GM10248 (cell line): ENCODE measurements around the gene DDIAS.

Experiments
- CTCF ChIA-PET: fragments of 300-600 bp; sonication (Branson Sonifier 250); formaldehyde crosslinking; extraction: SDS; loops from one replicate; lab custom pipeline; 2021; ENCODE audit warnings: antibody characterized with exemption; lab: Yijun Ruan, JAX
- POLR2A ChIA-PET: fragments of 350-650 bp; sonication (Branson Sonifier 250); formaldehyde crosslinking; extraction: SDS; loops from one replicate; lab custom pipeline; 2020; ENCODE audit warnings: antibody characterized with exemption; lab: Yijun Ruan, JAX
- DNase-seq: peaks from one replicate; pipeline ENCODE4 v3.0.0; 2012; ENCODE audit errors: extremely low spot score
- TF ChIP-seq, protein P1 (sequence below): IDR thresholded peaks from 2 replicates; pipeline ENCODE4 v1.5.1; 2012; ENCODE audit warnings: mild to moderate bottlenecking, low read depth; ENCODE audit errors: extremely low read depth, missing control alignments, control extremely low read depth

Gene DDIAS

GRCh38 chr11:82902880-82903279 lies 1.3 kb downstream of the DDIAS start:
- ChIA-PET POLR2A (no interaction called here), CTCF (interaction anchor here (1.2 to 2.2 kb wide), 2 partner anchors 24 to 253 kb away, joined by 3 to 7 read pairs; no protein-coding TSS in a partner anchor)
- DNase-seq, result no peak
- TF ChIP-seq, protein P1, sequence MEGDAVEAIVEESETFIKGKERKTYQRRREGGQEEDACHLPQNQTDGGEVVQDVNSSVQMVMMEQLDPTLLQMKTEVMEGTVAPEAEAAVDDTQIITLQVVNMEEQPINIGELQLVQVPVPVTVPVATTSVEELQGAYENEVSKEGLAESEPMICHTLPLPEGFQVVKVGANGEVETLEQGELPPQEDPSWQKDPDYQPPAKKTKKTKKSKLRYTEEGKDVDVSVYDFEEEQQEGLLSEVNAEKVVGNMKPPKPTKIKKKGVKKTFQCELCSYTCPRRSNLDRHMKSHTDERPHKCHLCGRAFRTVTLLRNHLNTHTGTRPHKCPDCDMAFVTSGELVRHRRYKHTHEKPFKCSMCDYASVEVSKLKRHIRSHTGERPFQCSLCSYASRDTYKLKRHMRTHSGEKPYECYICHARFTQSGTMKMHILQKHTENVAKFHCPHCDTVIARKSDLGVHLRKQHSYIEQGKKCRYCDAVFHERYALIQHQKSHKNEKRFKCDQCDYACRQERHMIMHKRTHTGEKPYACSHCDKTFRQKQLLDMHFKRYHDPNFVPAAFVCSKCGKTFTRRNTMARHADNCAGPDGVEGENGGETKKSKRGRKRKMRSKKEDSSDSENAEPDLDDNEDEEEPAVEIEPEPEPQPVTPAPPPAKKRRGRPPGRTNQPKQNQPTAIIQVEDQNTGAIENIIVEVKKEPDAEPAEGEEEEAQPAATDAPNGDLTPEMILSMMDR, result no peak

DNA sequence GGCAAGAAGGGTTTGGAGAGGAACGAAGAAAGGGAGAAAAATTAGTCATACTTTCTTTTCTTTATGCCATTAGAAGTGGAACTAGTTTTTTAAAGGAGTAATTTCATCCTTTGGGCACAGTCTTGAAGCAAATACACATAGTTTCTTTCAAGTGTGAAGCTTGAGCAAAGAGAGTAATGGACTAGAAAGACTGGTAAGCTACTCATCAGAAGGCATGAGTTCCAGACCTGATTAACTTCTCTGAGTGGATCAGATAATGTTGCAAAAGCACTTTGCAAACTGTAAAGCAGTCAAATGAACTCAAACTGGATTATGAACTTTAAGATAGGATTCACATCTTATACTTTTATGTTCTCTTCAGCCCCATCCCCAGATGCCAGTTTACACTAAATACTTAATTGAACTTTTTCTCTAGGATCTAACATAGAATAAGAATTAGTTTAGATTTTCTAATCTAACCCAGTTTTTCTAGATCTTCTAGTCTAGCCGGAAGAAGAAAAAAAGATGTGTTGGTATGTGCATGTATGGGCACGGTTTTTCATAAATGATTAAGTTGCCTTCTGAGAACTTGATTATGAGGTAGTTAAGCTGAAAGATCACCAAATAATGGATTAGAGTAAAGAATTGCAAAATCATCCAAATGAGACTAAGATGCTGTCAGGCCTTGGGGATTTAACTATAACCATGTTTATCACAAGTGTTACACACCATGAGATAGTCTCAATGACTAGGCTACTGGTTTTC lies 2.5 kb downstream of the DDIAS start:
- TF ChIP-seq, protein P1, result no peak
- POLR2A ChIA-PET, result no interaction called here
- DNase-seq, result no peak
- CTCF ChIA-PET, result interaction anchor here (0.8 to 2.2 kb wide), 7 partner anchors 12 to 347 kb away, joined by 3 to 8 read pairs (median 3); no protein-coding TSS in a partner anchor

GRCh38 chr11:82906236-82906635 lies 4.7 kb downstream of the DDIAS start:
- ChIA-PET POLR2A (no interaction called here), CTCF (interaction anchor here (1.4 to 1.5 kb wide), 3 partner anchors 28 to 346 kb away, joined by 3 read pairs; partner anchors contain the start of gene PCF11)
- DNase-seq, result no peak
- TF ChIP-seq, protein P1, result peak; percentile 28

DNA sequence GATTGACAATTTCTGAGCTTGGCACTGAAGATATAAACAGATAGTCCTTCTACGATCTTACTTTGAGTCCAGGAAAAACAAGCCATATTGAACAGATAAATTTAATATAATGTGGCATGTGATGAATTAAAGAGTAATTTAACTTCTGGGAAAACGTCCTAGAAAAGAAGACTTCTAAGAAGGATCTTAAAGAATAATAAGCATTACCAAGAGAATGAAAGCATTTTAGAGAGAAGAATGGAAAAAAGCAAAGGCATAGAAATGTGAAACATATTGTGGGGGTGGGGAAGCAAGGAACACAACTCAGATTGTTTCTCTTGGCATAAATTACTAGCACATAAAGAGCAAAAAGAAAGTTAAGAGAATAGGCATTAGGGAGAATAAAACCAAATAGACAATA lies 5.4 kb downstream of the DDIAS start:
- POLR2A ChIA-PET, result no interaction called here

GRCh38 chr11:82907371-82907770 lies 5.8 kb downstream of the DDIAS start:
- ChIA-PET CTCF (interaction anchor here (0.7 to 2.5 kb wide), 7 partner anchors 12 to 345 kb away, joined by 3 to 10 read pairs (median 3); no protein-coding TSS in a partner anchor), POLR2A (no interaction called here)
- TF ChIP-seq, protein P1, result no peak
- no peak for DNase-seq

More for the DNA sequence above, 5.4 kb downstream of the DDIAS start:
- CTCF ChIA-PET, result interaction anchor here (0.7 to 1.5 kb wide), 4 partner anchors 24 to 346 kb away, joined by 3 to 10 read pairs (median 3); no protein-coding TSS in a partner anchor
- TF ChIP-seq, protein P1, result no peak
- no peak for DNase-seq

GRCh38 chr11:82908311-82908710 lies 6.8 kb downstream of the DDIAS start:
- no peak for DNase-seq
- TF ChIP-seq, protein P1, result no peak
- ChIA-PET CTCF (interaction anchor here (0.9 to 2.5 kb wide), 6 partner anchors 11 to 342 kb away, joined by 3 to 9 read pairs (median 4); no protein-coding TSS in a partner anchor), POLR2A (no interaction called here)
